Prostate gland (tissue), 2 donors: Measurements from ENCODE around the gene PAPOLB.

Source experiments
- POLR2A ChIP-seq: fragments of 450-650 bp; IDR thresholded peaks from one replicate; pipeline ENCODE4 v1.6.1; 2016; ENCODE audit warnings: antibody characterized with exemption, mild to moderate bottlenecking
- TF ChIP-seq, protein P1 (sequence below), 4 experiments: fragments of 200-600 bp in 2 of 4; fragments of 450-650 bp in 2 of 4; sonication (generic) in 2 of 4; IDR thresholded peaks; 1 replicate in 3 of 4; 2 replicates in 1 of 4; pipeline ENCODE4 v1.5.1; 2016 to 2019; ENCODE audit warnings: antibody characterized with exemption in 4 of 4, mild to moderate bottlenecking in 2 of 4, moderate library complexity in 2 of 4

- no peak for TF ChIP-seq POLR2A
- TF ChIP-seq, protein P1, sequence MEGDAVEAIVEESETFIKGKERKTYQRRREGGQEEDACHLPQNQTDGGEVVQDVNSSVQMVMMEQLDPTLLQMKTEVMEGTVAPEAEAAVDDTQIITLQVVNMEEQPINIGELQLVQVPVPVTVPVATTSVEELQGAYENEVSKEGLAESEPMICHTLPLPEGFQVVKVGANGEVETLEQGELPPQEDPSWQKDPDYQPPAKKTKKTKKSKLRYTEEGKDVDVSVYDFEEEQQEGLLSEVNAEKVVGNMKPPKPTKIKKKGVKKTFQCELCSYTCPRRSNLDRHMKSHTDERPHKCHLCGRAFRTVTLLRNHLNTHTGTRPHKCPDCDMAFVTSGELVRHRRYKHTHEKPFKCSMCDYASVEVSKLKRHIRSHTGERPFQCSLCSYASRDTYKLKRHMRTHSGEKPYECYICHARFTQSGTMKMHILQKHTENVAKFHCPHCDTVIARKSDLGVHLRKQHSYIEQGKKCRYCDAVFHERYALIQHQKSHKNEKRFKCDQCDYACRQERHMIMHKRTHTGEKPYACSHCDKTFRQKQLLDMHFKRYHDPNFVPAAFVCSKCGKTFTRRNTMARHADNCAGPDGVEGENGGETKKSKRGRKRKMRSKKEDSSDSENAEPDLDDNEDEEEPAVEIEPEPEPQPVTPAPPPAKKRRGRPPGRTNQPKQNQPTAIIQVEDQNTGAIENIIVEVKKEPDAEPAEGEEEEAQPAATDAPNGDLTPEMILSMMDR (IDR thresholded peaks at IDR 0.05) = no peak
Measured at GRCh38 chr7:4850262-4850795, 11.5 kb downstream of the PAPOLB start.
